K562 (cell line): ENCODE measurements around the gene DAB1. TPM values are rescaled to one million over a fixed set of nuclear protein-coding genes. Genes with fewer than 3 reads are reported as not detected.

Experiments
- ATAC-seq: fragments of 200-7000 bp; cut with Tn5 transposase; 3 replicates; pipeline ENCODE4 v1.9.1; 2020; ENCODE audit warnings: moderate library complexity
- BruUV-seq: library from RNA; stranded (reverse); fragments of 400-500 nt; replicated peaks from 2 replicates; lab custom pipeline; 2021; lab: Mats Ljungman, UMichigan
- CTCF ChIA-PET: fragments of 300-600 bp; formaldehyde crosslinking; extraction: SDS; loops from one replicate; lab custom pipeline; 2021; ENCODE audit warnings: low intra/inter-chr PET ratio; lab: Yijun Ruan, JAX
- POLR2A ChIA-PET: fragments of 300-600, 350-650 bp; sonication (Branson Sonifier 250); formaldehyde crosslinking; extraction: SDS; loops from one replicate; lab custom pipeline; 2021; ENCODE audit warnings: antibody characterized with exemption, inconsistent platforms; lab: Yijun Ruan, JAX
- DNase-seq, 4 experiments: peaks; one replicate each; pipeline versions ENCODE4 v3.0.0 to v3.0.0-alpha.2; 2011 to 2018; ENCODE audit warnings: low spot score in 3 of 4, mixed read lengths in 3 of 4; ENCODE audit errors: extremely low read depth in 1 of 4
- FAIRE-seq: peaks from 2 replicates; lab custom pipeline; 2011; peaks lifted over from hg19 to GRCh38; lab: Jason Lieb, UNC
- H2AFZ ChIP-seq: 2 replicates; pipeline ENCODE4 v1.6.0; 2011; ENCODE audit warnings: low read depth, low read length, control low read depth, inconsistent platforms
- H3K27ac ChIP-seq: fragments of 200-600 bp; 3 replicates; pipeline ENCODE4 v1.8.0; 2011; ENCODE audit warnings: low read depth, mild to moderate bottlenecking, control low read depth, inconsistent platforms, low read length, moderate library complexity, mixed read lengths; ENCODE audit errors: extremely low read depth
- H3K27me3 ChIP-seq, 2 experiments: fragments of 300-600 bp in 1 of 2; 2 replicates in 1 of 2; 3 replicates in 1 of 2; pipeline versions ENCODE4 v1.6.0 to v1.8.0; 2011; ENCODE audit warnings: inconsistent platforms in 2 of 2, low read length in 2 of 2, mild to moderate bottlenecking in 1 of 2, mixed read lengths in 1 of 2, moderate library complexity in 1 of 2; ENCODE audit not compliant: control insufficient read depth in 2 of 2, insufficient read depth in 2 of 2
- H3K36me3 ChIP-seq: fragments of 300-600 bp; 3 replicates; pipeline ENCODE4 v1.8.0; 2011; ENCODE audit warnings: mild to moderate bottlenecking, low read length, inconsistent platforms; ENCODE audit not compliant: control insufficient read depth, insufficient read depth
- H3K4me1 ChIP-seq, 2 experiments: fragments of 200-600 bp in 1 of 2; replicated peaks in 1 of 2; 2 replicates in 1 of 2; 3 replicates in 1 of 2; pipeline versions ENCODE4 v1.5.1 to v1.8.0; 2011; ENCODE audit warnings: inconsistent platforms in 2 of 2, low read length in 2 of 2, mild to moderate bottlenecking in 1 of 2, mixed read lengths in 1 of 2, moderate library complexity in 1 of 2; ENCODE audit not compliant: control insufficient read depth in 2 of 2, insufficient read depth in 2 of 2
- H3K4me2 ChIP-seq: 2 replicates; pipeline ENCODE4 v1.6.1; 2011; ENCODE audit warnings: low read length, control low read depth, inconsistent platforms, mixed read lengths; ENCODE audit not compliant: insufficient read depth
- H3K4me3 ChIP-seq: fragments of 200-600 bp; sonication (generic), shearing (Covaris generic); 2 replicates; pipeline ENCODE4 v1.5.1; 2016; ENCODE audit warnings: control low read depth, inconsistent platforms
- H3K79me2 ChIP-seq: fragments of 200-600 bp; 3 replicates; pipeline ENCODE4 v1.8.0; 2011; ENCODE audit warnings: low read length, inconsistent platforms; ENCODE audit not compliant: control insufficient read depth, insufficient read depth
- H3K9ac ChIP-seq, 2 experiments: 2 replicates each; pipeline versions ENCODE4 v1.6.0 to v1.6.1; 2011; ENCODE audit warnings: low read depth in 2 of 2, low read length in 2 of 2, control low read depth in 1 of 2, inconsistent platforms in 1 of 2, mild to moderate bottlenecking in 1 of 2, mixed read lengths in 1 of 2; ENCODE audit not compliant: insufficient read depth in 1 of 2
- H3K9me1 ChIP-seq: one replicate; pipeline ENCODE4 v1.6.0; 2011; ENCODE audit warnings: inconsistent platforms, mild to moderate bottlenecking, low read length, moderate library complexity; ENCODE audit not compliant: control insufficient read depth, insufficient read depth
- H3K9me3 ChIP-seq: replicated peaks from 2 replicates; pipeline ENCODE4 v1.5.1; 2011; ENCODE audit warnings: low read depth, low read length, inconsistent platforms; ENCODE audit not compliant: control insufficient read depth, insufficient read depth
- H4K20me1 ChIP-seq: replicated peaks from 2 replicates; pipeline ENCODE4 v1.6.1; 2011; ENCODE audit warnings: low read length, inconsistent platforms, mixed read lengths; ENCODE audit not compliant: control insufficient read depth, insufficient read depth
- CTCFL ChIP-seq: IDR thresholded peaks from 2 replicates; pipeline ENCODE4 v1.6.1; 2011; ENCODE audit warnings: borderline replicate concordance, low read depth, mild to moderate bottlenecking, moderate library complexity, low read length; ENCODE audit not compliant: insufficient read depth, poor library complexity, severe bottlenecking
- CXXC5 ChIP-seq: fragments of 250-450 bp; sonication (Bioruptor Pico); IDR thresholded peaks from 2 replicates; pipeline ENCODE4 v1.8.0; 2022; ENCODE audit warnings: inconsistent platforms, mild to moderate bottlenecking, moderate library complexity
- FOXP4 ChIP-seq: sonication (generic); formaldehyde crosslinking; IDR thresholded peaks from 2 replicates; pipeline ENCODE4 v1.8.0; 2022; ENCODE audit warnings: mild to moderate bottlenecking, missing genetic modification reagents, borderline replicate concordance
- FUS ChIP-seq: fragments of 200-400 bp; formaldehyde crosslinking; optimal IDR thresholded peaks from 2 replicates; pipeline ENCODE3; 2017; ENCODE audit warnings: low read depth, low read length
- HMGN3 ChIP-seq: IDR thresholded peaks from 2 replicates; pipeline ENCODE4 v1.6.1; 2011; ENCODE audit warnings: borderline replicate concordance, low read depth, mild to moderate bottlenecking, mixed read lengths, low read length; ENCODE audit not compliant: insufficient read length; ENCODE audit errors: extremely low read depth
- KLF10 ChIP-seq: fragments of 250-450 bp; sonication (Bioruptor Pico); IDR thresholded peaks from 2 replicates; pipeline ENCODE4 v1.6.1; 2021; ENCODE audit warnings: matching md5 sums
- LCOR ChIP-seq: sonication (generic); formaldehyde crosslinking; IDR thresholded peaks from 2 replicates; pipeline ENCODE4 v1.8.0; 2022; ENCODE audit warnings: mild to moderate bottlenecking, missing genetic modification reagents
- MBD1 ChIP-seq: fragments of 250-450 bp; sonication (Bioruptor Pico); IDR thresholded peaks from 2 replicates; pipeline ENCODE4 v1.8.0; 2022; ENCODE audit warnings: inconsistent platforms
- MEF2D ChIP-seq: conservative IDR thresholded peaks from 2 replicates; pipeline ENCODE4 v1.6.1; 2016; ENCODE audit warnings: low read depth, missing genetic modification characterization, missing compliant biosample characterization
- NCOR1 ChIP-seq: fragments of 450-650 bp; IDR thresholded peaks from 2 replicates; pipeline ENCODE4 v1.6.1; 2016; ENCODE audit warnings: mild to moderate bottlenecking, moderate library complexity
- ZKSCAN3 ChIP-seq: fragments of 250-450 bp; sonication (Bioruptor Pico); IDR thresholded peaks from 2 replicates; pipeline ENCODE4 v1.4.0; 2020
- ZNF398 ChIP-seq: fragments of 250-450 bp; sonication (Bioruptor Pico); IDR thresholded peaks from 2 replicates; pipeline ENCODE4 v1.8.0; 2021; ENCODE audit warnings: moderate library complexity, mild to moderate bottlenecking, inconsistent platforms
- WGBS: fragments of 100-300 bp; shearing (Covaris generic); methylation state at CpG from one replicate; pipeline ENCODE4 v1.1.6; 2016; ENCODE audit warnings: low coverage, mixed read lengths; ENCODE audit not compliant: insufficient coverage; ENCODE audit errors: missing lambda C conversion rate; 5-methylcytosine and 5-hydroxymethylcytosine counted together
- in situ Hi-C: fragments of 300-500 bp; cut with MboI; formaldehyde crosslinking; loops from 4 replicates; pipeline ENCODE4 v1.15.0; 2018; ENCODE audit warnings: inconsistent platforms, mixed read lengths
- intact Hi-C: fragments of 100-400 bp; cut with micrococcal nuclease; formaldehyde crosslinking; loops from 2 replicates; pipeline ENCODE4 v1.14.2; 2022
- polyA plus RNA-seq, 8 experiments: library from polyadenylated mRNA; depleted of rRNA in 4 of 8; stranded (reverse) in 5 of 8; unstranded in 3 of 8; fragments of >200 nt; fragmentation: Nextera tagmentation in 2 of 8; fragmentation: Illumina TruSeq in 1 of 8; extraction: Ambion mirVana in 2 of 8; extraction: Trizol in 1 of 8; gene quantifications; 2 replicates each; pipeline versions ENCODE4 v1.2.1 to v1.2.3, GENCODE V29; 2011 to 2014; ENCODE audit warnings: inconsistent platforms in 1 of 8, missing spikeins in 1 of 8
- total RNA-seq, 7 experiments: library from RNA; depleted of rRNA in 6 of 7; stranded (reverse); fragments of >200 nt in 6 of 7; fragmentation: Illumina TruSeq in 2 of 7; extraction: Trizol in 2 of 7; gene quantifications; 2 replicates each; pipeline versions ENCODE4 v1.2.1 to v1.2.3, GENCODE V29; 2011 to 2021; ENCODE audit warnings: low replicate concordance in 1 of 7
- TF ChIP-seq, protein P1 (sequence below): fragments of 450-650 bp; conservative IDR thresholded peaks from 2 replicates; pipeline ENCODE4 v1.6.1; 2016; ENCODE audit warnings: missing genetic modification characterization, low read depth, mild to moderate bottlenecking, control low read depth, missing compliant biosample characterization

Gene DAB1
- total and polyA plus RNA-seq, 9 of the 15 experiments (the other 6 are each of a cell fraction or from before 2014, with no cell fraction given) = not detected

- no TSS peak for BruUV-seq
- Histone ChIP-seq H3K9me1 (no peaks in the 10 kb centered on the region), H3K36me3 (no peaks in the 10 kb centered on the region), H4K20me1 (no peaks in the 10 kb centered on the region), H3K9me3 (no peaks in the 10 kb centered on the region), H3K27ac (no peak overlapping the region), H3K4me2 (no peak overlapping the region), H3K9ac (no peak overlapping the region), H3K4me3 (no peak overlapping the region), H3K27me3 (no peaks in the 10 kb centered on the region), H2AFZ (no peak overlapping the region), H3K79me2 (no peaks in the 10 kb centered on the region), H3K4me1 (no peaks in the 10 kb centered on the region)
- POLR2A ChIA-PET = interaction anchor here (0.6 kb wide), 1 partner anchor 187 kb away, joined by 3 read pairs; no protein-coding TSS in a partner anchor
- intact Hi-C loops (no loop called here), in situ Hi-C loops (no loop called here)
- no peak for ATAC-seq
- WGBS = 0% methylated on average over 1 of the region's 1 CpG
- no peak for FAIRE-seq
- no peak for DNase-seq
- CTCF ChIA-PET = no interaction called here
- TF ChIP-seq, protein P1, sequence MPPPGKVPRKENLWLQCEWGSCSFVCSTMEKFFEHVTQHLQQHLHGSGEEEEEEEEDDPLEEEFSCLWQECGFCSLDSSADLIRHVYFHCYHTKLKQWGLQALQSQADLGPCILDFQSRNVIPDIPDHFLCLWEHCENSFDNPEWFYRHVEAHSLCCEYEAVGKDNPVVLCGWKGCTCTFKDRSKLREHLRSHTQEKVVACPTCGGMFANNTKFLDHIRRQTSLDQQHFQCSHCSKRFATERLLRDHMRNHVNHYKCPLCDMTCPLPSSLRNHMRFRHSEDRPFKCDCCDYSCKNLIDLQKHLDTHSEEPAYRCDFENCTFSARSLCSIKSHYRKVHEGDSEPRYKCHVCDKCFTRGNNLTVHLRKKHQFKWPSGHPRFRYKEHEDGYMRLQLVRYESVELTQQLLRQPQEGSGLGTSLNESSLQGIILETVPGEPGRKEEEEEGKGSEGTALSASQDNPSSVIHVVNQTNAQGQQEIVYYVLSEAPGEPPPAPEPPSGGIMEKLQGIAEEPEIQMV (tag) = no peak
- TF ChIP-seq ZNF398 (CRISPR knock-in tag) = no peak
- no peak for TF ChIP-seq FUS
- no peak for TF ChIP-seq CXXC5
- TF ChIP-seq ZKSCAN3 (CRISPR knock-in tag) = no peak
- TF ChIP-seq MEF2D (tag) = no peak
- no peak for TF ChIP-seq HMGN3
- no peak for TF ChIP-seq CTCFL
- no peak for TF ChIP-seq FOXP4 (CRISPR knock-in tag)
- TF ChIP-seq LCOR (CRISPR knock-in tag) = no peak
- TF ChIP-seq KLF10 (CRISPR knock-in tag) = no peak
- no peak for TF ChIP-seq MBD1
- TF ChIP-seq NCOR1 = no peak
These were observed 453.6 kb downstream of the DAB1 start for GRCh38 chr1:56970280-56970679.
